Measurements from ENCODE around the gene ZNF326.

ZNF326 gene

DNA sequence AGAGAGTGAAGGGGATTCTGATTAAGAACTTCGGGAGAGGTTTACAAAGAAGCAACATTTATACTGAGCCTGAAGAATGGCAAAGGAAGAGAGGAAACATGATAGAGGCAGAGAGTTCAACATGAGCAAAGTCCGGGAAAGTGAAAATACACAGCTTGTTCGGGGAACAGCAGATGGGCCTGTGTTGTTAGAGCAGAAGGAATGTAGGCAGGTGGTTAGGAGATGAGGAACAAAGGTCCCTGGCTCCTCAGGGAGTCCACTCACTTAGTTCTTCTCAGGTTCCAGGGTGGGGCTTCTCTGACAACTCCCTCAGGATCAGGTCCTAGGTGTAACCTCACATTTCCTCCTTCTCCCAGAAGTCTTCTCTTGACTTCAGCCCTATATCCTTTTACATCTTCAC lies 5.1 kb upstream of the ZNF326 start:
- Histone ChIP-seq H2AFZ (ENCODE audit: low read length) (no peak overlapping the region), H2AK5ac (ENCODE audit: low read depth, low read length) (no peak overlapping the region), H3K4me2 (ENCODE audit: insufficient read depth, low read length, poor library complexity, severe bottlenecking) (no peak overlapping the region), H3K4ac (ENCODE audit: low read length) (no peak overlapping the region), H3K18ac (ENCODE audit: low read length) (no peak overlapping the region), H4K8ac (ENCODE audit: low read depth, low read length) (no peak overlapping the region), H2BK12ac (ENCODE audit: low read length) (no peak overlapping the region), H3K23ac (ENCODE audit: low read depth, low read length, poor library complexity) (no peak overlapping the region), H3K4me1 (ENCODE audit: control insufficient read depth in 2 of 2, insufficient read depth in 1 of 2, low read depth in 1 of 2, low read length in 2 of 2) (peaks cover 0 to 2% of the 10 kb centered on the region in 2 donors), H3K9me3 (replicated peaks in 1 of 2; ENCODE audit: control insufficient read depth in 2 of 2, insufficient read depth in 1 of 2, low read depth in 1 of 2, low read length in 2 of 2) (no peaks in the 10 kb centered on the region), H2BK15ac (ENCODE audit: low read length) (no peak overlapping the region), H3K27ac (replicated peaks; ENCODE audit: low read length) (no peak overlapping the region), H2BK5ac (ENCODE audit: low read length) (no peak overlapping the region), H3K14ac (ENCODE audit: low read length) (no peak overlapping the region), H3K36me3 (replicated peaks in 1 of 2; ENCODE audit: control insufficient read depth in 2 of 2, insufficient read depth in 2 of 2, low read length in 2 of 2) (no peaks in the 10 kb centered on the region), H3K27me3 (ENCODE audit: control insufficient read depth in 3 of 3, insufficient read depth in 3 of 3, low read depth in 1 of 3, low read length in 3 of 3) (no peaks in the 10 kb centered on the region), H3K9ac (ENCODE audit: low read depth, low read length, poor library complexity) (no peak overlapping the region), H2BK120ac (ENCODE audit: low read depth, low read length) (no peak overlapping the region), H3K4me3 (ENCODE audit: low read length in 2 of 2) (no peak overlapping the region), H3K79me1 (ENCODE audit: low read depth, low read length) (no peaks in the 10 kb centered on the region), H4K91ac (ENCODE audit: low read depth, low read length, poor library complexity) (no peak overlapping the region)
- no CpG with 5 or more reads among the region's 3 CpGs for WGBS, 2 donors (ENCODE audit: extremely low coverage in 2 of 2, insufficient read length in 2 of 2, insufficient replicate concordance in 1 of 2)
- DNase-seq (ENCODE audit: low spot score) = no peak

DNA sequence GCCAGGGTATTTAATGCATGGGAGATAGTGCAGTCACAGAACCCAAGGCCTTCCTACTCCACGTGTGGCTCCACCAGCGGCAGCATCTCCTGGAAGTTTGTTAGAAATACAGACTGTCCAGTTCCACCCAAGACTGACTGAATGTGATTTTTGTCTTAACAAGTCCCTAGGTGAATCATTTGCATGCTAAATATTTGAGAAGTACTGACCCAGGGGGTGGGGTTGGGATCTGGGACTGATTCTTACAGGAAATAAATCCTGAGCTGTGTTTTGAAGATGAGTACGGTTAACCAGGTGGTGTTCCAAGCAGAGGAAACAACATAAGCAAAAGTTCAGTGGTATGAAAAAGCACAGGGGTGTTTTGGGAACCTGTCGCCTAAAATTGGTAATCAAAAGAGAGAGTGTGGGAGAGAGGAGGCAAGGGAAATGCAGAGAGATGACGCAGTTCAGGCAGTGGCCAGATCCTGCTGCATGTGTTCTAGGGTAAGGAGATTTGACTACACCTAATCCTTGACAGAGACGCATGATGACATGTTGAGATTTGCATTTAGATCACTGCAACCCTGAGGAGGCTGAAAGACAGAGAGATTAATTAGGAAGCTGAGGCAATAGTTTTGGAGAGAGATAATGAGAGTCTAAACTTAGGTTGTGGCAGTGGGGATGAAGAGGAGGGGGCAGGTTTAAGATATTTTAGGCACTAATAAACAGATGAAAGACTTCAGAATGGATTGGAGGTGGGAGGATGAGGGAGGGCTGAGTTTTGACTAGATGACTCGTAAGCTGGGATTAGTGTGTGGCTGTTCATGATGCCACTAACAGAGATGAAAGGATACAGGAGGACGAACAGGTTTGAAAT lies 3.7 kb upstream of the ZNF326 start:
- Histone ChIP-seq H2AK5ac (ENCODE audit: low read depth, low read length) (no peak overlapping the region), H3K23ac (ENCODE audit: low read depth, low read length, poor library complexity) (no peak overlapping the region), H3K18ac (ENCODE audit: low read length) (no peak overlapping the region), H3K9ac (ENCODE audit: low read depth, low read length, poor library complexity) (no peak overlapping the region), H3K27ac (replicated peaks; ENCODE audit: low read length) (no peak overlapping the region), H3K4me1 (ENCODE audit: control insufficient read depth in 2 of 2, insufficient read depth in 1 of 2, low read depth in 1 of 2, low read length in 2 of 2) (peaks cover 2 to 3% of the 10 kb centered on the region in 2 donors), H3K4ac (ENCODE audit: low read length) (no peak overlapping the region), H3K4me2 (ENCODE audit: insufficient read depth, low read length, poor library complexity, severe bottlenecking) (no peak overlapping the region), H2BK12ac (ENCODE audit: low read length) (no peak overlapping the region), H2BK15ac (ENCODE audit: low read length) (no peak overlapping the region), H3K9me3 (replicated peaks in 1 of 2; ENCODE audit: control insufficient read depth in 2 of 2, insufficient read depth in 1 of 2, low read depth in 1 of 2, low read length in 2 of 2) (no peaks in the 10 kb centered on the region), H3K36me3 (replicated peaks in 1 of 2; ENCODE audit: control insufficient read depth in 2 of 2, insufficient read depth in 2 of 2, low read length in 2 of 2) (no peaks in the 10 kb centered on the region), H4K91ac (ENCODE audit: low read depth, low read length, poor library complexity) (no peak overlapping the region), H2BK5ac (ENCODE audit: low read length) (no peak overlapping the region), H3K4me3 (ENCODE audit: low read length in 2 of 2) (no peak overlapping the region), H3K14ac (ENCODE audit: low read length) (no peak overlapping the region), H3K27me3 (ENCODE audit: control insufficient read depth in 3 of 3, insufficient read depth in 3 of 3, low read depth in 1 of 3, low read length in 3 of 3) (no peaks in the 10 kb centered on the region), H2BK120ac (ENCODE audit: low read depth, low read length) (no peak overlapping the region), H4K8ac (ENCODE audit: low read depth, low read length) (no peak overlapping the region), H2AFZ (ENCODE audit: low read length) (no peak overlapping the region), H3K79me1 (ENCODE audit: low read depth, low read length) (no peaks in the 10 kb centered on the region)
- no peak for DNase-seq (ENCODE audit: low spot score)
- no CpG with 5 or more reads among the region's 8 CpGs for WGBS, 2 donors (ENCODE audit: extremely low coverage in 2 of 2, insufficient read length in 2 of 2, insufficient replicate concordance in 1 of 2)

DNA sequence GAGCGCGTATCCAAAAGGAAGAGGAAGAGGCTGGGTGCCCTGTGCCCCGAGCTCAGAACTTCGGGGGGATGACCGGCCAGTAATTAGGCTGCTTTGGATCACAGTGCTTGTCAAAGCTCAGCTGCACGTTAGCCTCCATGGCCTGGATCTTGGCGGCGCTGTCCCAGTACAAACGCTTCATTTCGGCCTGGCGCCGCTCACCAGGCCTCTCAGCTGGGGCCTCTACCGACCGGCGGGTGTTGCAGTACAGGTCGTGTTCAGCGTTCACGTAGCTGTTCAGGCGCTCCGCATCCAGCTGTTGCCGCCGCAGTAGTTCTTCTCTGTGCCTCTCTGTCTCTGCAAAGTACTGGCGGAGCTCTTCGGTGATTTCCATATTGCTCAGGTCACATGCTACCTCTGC lies 1.4 kb upstream of the ZNF326 start:
- Histone ChIP-seq H2AFZ (ENCODE audit: low read length) (no peak overlapping the region), H3K23ac (ENCODE audit: low read depth, low read length, poor library complexity) (no peak overlapping the region), H3K9ac (ENCODE audit: low read depth, low read length, poor library complexity) (no peak overlapping the region), H2AK5ac (ENCODE audit: low read depth, low read length) (peak overlapping the region; percentile 56), H3K79me1 (ENCODE audit: low read depth, low read length) (no peaks in the 10 kb centered on the region), H4K91ac (ENCODE audit: low read depth, low read length, poor library complexity) (no peak overlapping the region), H3K9me3 (replicated peaks in 1 of 2; ENCODE audit: control insufficient read depth in 2 of 2, insufficient read depth in 1 of 2, low read depth in 1 of 2, low read length in 2 of 2) (no peaks in the 10 kb centered on the region), H2BK5ac (ENCODE audit: low read length) (no peak overlapping the region), H2BK12ac (ENCODE audit: low read length) (no peak overlapping the region), H3K4ac (ENCODE audit: low read length) (no peak overlapping the region), H3K14ac (ENCODE audit: low read length) (no peak overlapping the region), H2BK15ac (ENCODE audit: low read length) (no peak overlapping the region), H4K8ac (ENCODE audit: low read depth, low read length) (no peak overlapping the region), H3K27me3 (ENCODE audit: control insufficient read depth in 3 of 3, insufficient read depth in 3 of 3, low read depth in 1 of 3, low read length in 3 of 3) (no peaks in the 10 kb centered on the region), H3K27ac (replicated peaks; ENCODE audit: low read length) (no peak overlapping the region), H3K4me3 (ENCODE audit: low read length in 2 of 2) (no peak overlapping the region), H2BK120ac (ENCODE audit: low read depth, low read length) (no peak overlapping the region), H3K4me2 (ENCODE audit: insufficient read depth, low read length, poor library complexity, severe bottlenecking) (no peak overlapping the region), H3K4me1 (ENCODE audit: control insufficient read depth in 2 of 2, insufficient read depth in 1 of 2, low read depth in 1 of 2, low read length in 2 of 2) (peaks cover 2 to 9% of the 10 kb centered on the region in 2 donors), H3K18ac (ENCODE audit: low read length) (no peak overlapping the region), H3K36me3 (replicated peaks in 1 of 2; ENCODE audit: control insufficient read depth in 2 of 2, insufficient read depth in 2 of 2, low read length in 2 of 2) (peaks cover 0 to 12% of the 10 kb centered on the region in 2 donors)
- no peak for DNase-seq (ENCODE audit: low spot score)
- WGBS, 2 donors (ENCODE audit: extremely low coverage in 2 of 2, insufficient read length in 2 of 2, insufficient replicate concordance in 1 of 2) = no CpG with 5 or more reads among the region's 24 CpGs

DNA sequence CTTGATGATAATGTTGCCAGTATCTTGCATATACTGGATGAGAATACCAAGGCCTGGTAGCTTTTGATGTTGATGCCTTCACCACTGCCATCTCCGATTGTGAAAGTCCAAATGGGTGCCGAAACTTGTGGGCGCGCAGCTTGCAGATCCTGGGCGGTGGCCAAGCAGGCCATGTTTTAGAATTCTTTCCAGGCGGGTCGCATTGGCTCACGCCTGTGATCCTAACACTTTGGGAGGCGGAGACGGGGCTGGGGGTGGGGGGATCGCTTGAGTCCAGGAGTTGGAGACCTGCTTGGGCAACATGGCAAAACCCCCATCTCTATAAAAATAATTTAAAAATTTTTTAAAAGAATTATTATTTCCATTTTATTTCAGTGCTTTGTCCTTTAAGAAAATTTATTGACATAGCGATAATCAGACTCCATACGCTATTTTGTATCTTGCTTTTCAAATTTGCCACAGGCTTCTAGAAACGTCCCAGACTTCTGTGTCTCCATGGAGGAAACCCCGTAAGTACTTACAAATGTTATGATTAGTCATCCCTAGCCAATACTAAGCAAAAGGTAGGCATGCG lies 592 bp upstream of the ZNF326 start:
- Histone ChIP-seq H2AK5ac (ENCODE audit: low read depth, low read length) (no peak overlapping the region), H3K4ac (ENCODE audit: low read length) (no peak overlapping the region), H3K23ac (ENCODE audit: low read depth, low read length, poor library complexity) (no peak overlapping the region), H3K9me3 (replicated peaks in 1 of 2; ENCODE audit: control insufficient read depth in 2 of 2, insufficient read depth in 1 of 2, low read depth in 1 of 2, low read length in 2 of 2) (no peaks in the 10 kb centered on the region), H2BK12ac (ENCODE audit: low read length) (no peak overlapping the region), H3K4me3 (ENCODE audit: low read length in 2 of 2) (peak overlapping the region; percentile 61 to 96), H3K4me1 (ENCODE audit: control insufficient read depth in 2 of 2, insufficient read depth in 1 of 2, low read depth in 1 of 2, low read length in 2 of 2) (peaks cover 2 to 12% of the 10 kb centered on the region in 2 donors), H3K9ac (ENCODE audit: low read depth, low read length, poor library complexity) (no peak overlapping the region), H3K27me3 (ENCODE audit: control insufficient read depth in 3 of 3, insufficient read depth in 3 of 3, low read depth in 1 of 3, low read length in 3 of 3) (no peaks in the 10 kb centered on the region), H3K79me1 (ENCODE audit: low read depth, low read length) (no peaks in the 10 kb centered on the region), H4K91ac (ENCODE audit: low read depth, low read length, poor library complexity) (no peak overlapping the region), H3K18ac (ENCODE audit: low read length) (no peak overlapping the region), H3K27ac (replicated peaks; ENCODE audit: low read length) (peak overlapping the region; percentile 89), H2BK15ac (ENCODE audit: low read length) (no peak overlapping the region), H3K36me3 (replicated peaks in 1 of 2; ENCODE audit: control insufficient read depth in 2 of 2, insufficient read depth in 2 of 2, low read length in 2 of 2) (peaks cover 0 to 20% of the 10 kb centered on the region in 2 donors), H4K8ac (ENCODE audit: low read depth, low read length) (no peak overlapping the region), H3K14ac (ENCODE audit: low read length) (no peak overlapping the region), H3K4me2 (ENCODE audit: insufficient read depth, low read length, poor library complexity, severe bottlenecking) (peak overlapping the region; percentile 41), H2BK5ac (ENCODE audit: low read length) (no peak overlapping the region), H2BK120ac (ENCODE audit: low read depth, low read length) (no peak overlapping the region), H2AFZ (ENCODE audit: low read length) (peak overlapping the region; percentile 95)
- WGBS, 2 donors (ENCODE audit: extremely low coverage in 2 of 2, insufficient read length in 2 of 2, insufficient replicate concordance in 1 of 2) = no CpG with 5 or more reads among the region's 16 CpGs
- DNase-seq (ENCODE audit: low spot score) = no peak

Measured in neuronal stem cell (in vitro differentiated cells).